Measurements from ENCODE around the gene MGLL.

The MGLL gene

GRCh38 chr3:127834771-127835170, 12.5 kb upstream of the MGLL start:
- DNase-seq = no peak

DNA sequence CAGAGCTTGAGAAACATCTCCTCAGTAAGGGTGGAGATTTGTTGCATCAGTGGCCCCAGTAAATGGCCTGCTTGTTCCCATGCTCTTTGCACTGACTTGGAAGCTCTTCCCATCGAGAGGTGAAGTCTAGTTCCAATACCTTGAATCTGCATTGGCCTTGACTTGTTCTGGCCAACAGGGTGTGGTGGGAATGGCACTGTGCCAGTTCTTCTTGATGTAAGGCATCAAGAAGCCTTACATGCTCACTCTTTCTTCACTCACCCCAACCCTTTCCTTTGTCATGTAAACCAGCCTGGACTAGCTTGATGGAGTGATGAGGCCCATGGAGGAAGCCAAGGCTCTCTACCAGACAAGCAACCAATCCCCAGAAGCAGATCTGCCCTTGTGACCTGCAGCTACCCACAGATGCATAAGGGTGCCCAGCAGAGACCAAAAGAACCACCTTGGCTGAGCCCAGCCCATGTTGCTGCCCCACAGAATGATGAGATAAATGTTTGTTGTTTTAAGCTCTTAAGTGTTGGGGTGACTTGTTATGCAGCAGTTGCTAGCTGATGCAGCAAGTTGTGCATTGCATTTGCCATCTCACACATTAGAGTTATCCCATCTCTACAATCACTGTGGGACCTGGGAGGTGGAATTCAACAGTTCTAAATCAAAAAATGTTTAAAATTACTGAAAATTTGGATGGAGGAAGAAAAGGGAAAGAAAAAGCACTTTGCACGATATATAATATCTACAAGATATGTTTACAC, 11.1 kb upstream of the MGLL start:
- no peak for DNase-seq

GRCh38 chr3:127831723-127832172, 9.4 kb upstream of the MGLL start:
- peak; percentile 7 for DNase-seq

DNA sequence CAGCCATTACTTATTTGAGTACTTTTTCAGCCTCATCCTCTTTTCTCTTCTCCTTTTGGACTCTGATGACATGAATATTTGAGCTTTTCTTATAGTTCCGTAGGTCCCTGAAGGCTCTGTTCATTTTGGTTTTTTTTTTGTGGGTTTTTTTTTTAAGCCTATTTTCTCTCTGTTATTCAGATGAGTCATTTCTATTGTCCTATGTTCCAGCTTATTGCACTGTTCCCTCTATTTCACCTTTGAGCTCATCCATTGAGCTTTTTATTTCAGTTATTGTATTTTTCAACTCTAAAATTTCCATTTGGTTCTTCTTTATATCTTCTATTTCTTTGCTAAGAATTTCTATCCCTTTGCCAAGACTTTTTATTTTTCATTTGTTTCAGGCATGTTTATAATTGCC, 7.2 kb upstream of the MGLL start:
- no peak for DNase-seq

DNA sequence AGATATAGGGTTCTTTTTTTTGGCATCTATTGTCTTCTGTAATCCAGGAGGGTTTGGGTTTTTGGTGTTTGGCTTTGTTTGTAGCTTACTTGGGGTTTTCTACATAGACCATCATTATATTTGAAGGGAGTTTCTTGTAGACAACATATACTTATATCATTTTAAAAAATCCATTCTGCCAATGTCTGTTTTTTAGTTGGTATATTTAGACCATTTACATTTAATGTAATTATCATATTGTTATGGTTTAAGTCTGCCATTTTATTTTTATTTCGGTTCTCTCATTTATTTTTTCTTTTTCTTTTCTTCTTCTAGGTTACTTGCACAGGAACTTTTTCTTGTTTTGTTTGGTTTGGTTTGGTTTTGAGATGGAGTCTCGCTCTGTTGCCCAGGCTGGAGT, 5.5 kb upstream of the MGLL start:
- no peak for DNase-seq

DNA sequence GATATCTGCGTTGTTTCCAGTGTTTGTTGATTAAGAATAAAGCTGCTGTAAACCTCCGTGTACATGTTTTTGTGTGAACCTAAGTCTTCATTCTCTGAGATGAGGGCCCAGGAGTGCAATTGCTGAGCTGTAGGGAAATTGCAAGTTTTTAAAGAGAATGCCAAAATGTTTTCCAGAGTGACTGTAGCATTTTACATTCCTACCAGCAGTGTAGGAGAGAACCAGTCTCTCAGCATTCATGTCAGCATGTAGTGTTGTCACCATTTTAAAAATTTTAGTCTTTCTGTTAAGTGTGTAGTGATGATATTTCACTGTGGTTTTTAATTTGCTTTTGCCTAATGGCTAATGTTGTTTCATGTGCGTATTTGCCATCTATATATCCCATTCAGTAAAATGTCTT, 3.4 kb upstream of the MGLL start:
- no peak for DNase-seq

DNA sequence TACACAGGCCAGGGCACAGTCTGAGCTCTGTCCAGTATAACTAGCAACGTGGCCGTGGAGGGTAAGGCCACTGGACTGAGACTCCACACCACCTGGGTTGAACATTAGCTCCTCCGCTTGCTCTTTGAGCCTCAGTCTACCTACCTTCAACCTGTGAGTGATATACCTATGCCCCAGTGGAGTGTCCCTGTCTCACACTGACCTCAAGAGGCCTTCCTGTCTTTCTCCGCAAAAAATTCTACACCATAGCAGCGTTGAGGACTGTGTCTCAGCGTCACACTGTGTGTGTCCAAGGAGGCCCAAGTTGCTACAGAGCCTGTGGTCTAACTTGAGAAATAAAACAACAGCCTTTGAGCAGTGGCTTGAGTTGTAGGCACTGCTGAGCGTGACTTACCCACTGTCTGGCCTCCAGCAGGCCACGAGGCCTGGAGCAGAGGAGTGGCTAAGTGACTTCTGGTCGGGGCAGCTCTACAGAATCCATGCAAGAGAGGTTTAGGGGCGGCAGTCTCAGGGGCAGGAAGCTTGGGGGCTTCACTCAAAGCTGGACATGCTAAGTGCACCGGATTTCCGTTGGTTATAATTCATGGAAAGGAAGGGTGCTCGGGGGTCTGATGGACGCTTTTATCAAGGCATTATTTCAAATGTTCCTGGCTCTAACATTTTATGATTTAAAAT, 2.0 kb upstream of the MGLL start:
- no peak for DNase-seq

DNA sequence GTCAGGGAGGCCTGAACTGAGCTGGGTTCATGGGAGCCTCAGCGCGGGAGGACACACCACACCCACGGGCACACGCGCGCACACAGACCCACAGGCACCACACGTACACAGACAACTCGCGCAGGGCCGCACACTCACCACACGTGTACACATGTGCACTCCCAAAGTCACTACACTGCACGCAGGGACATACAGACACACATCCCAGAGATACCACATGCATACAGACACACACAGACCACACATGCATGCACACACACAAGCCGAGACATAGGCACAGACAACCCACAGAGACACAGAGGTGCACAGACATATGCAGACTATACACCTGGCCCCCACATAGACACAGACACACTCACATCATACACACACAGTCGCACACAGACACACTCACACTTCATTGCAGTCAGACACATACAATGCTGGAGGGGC, 1.1 kb upstream of the MGLL start:
- no peak for DNase-seq

- DNase-seq = no peak
Measured at GRCh38 chr3:127822682-127823425, 539 bp upstream of the MGLL start.

DNA sequence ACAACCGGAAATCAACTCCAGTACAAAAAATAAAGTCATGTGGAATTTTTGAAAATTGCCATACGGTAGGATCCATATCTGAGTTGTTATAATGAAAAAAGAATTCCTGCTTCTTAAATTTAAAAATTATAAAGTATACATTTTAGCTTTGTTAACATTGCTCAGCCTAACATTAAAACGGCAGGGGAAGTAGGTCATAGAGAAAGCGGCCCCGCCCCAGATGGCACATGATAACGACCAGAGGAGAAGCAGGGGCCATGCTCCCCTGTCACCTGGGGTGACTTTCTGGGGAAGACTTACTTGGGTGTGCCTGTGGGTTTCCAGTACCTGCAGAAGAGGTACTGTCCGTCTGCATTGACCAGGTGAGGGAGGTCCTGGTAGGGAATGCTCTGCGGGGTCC, 921 bp downstream of the MGLL start:
- DNase-seq = no peak

DNA sequence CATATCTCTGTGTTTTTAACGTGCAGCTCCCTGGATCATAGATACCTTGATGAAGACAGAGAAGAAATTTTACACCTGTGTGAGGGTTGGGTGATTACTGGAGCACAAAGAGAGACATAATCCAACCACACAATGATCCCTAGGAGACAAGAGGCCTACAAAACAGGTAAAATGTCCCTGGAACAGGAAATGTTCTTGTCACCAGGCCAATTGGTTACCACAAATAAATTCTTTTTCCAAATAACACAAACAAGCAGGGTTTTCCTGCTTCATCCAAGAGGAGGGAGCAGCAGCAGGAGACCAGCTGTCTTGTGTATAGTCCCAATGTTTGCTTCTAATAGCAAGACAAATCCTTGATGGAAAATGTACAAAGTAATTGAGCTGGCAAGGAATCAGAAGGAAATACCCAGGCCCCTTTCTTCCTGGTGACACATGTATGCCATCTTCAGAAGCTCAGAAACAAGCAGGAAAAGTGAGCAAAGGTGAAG, 1.4 kb downstream of the MGLL start:
- DNase-seq = no peak

DNA sequence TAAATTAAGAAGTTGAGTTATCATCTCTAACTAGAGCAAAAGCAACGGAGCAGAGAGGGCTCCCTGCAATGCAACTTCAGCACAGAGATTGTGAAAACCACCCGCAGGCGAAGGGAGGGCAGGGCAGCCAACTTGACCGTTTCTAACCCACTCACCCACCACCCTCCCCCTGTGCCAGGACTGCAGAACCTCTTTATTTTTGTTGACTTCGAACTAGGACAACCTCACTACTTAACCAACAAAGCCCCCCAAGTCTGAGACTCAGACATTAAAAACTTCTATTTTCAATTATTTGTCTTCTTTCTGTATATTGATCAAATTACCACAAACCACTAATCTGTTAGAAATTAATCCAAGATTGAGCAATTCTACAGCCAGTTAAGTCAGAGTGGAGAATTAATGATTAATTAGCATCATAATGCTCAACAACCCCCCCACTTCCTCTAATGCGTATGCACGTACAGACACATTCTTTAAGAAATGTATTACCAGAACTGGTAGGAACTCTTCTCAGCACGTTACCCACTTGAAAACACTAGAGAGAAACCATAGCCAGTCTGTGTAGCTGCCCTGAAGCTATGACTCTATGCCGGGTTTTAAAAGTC, 2.0 kb downstream of the MGLL start:
- no peak for DNase-seq

DNA sequence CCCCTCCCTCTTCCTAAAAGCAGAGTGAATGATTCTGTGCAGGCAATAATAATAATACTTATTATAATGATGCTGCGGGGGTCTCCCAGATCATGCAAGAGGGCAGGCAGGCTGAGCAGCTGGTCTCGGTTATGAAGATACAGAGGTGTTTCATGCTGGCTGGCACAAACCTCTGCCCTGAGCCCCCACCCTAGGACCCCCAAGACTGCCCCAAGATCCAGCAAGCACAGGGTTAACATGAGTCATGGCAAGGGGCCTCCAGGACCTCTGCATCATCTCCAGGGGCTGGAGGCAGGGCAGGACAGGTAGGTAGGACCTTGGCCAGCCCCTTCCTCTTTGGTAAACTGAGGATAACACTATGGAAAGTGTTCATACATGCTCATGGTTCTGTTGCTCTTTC, 2.7 kb downstream of the MGLL start:
- no peak for DNase-seq

DNA sequence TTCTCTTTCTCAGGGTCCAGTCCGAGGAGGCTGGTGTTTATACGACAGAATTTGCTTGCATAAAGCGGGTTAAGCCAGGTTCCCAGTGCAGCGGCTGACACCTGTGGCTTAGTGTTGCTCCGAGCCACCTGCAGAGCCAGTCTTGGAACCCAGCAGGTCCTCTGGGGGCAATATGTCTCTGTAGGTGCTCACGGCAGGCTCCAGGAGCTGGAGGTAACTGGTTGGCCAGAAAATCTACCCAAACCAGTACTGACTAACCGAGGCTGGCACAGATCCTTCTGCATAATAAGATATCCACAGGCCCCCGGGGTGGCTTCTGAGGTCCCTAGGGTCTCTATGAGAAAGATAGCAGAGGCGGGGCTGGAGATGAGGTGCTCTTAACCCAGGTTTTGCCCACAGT, 3.2 kb downstream of the MGLL start:
- no peak for DNase-seq

GRCh38 chr3:127817406-127817841, 4.9 kb downstream of the MGLL start:
- no peak for DNase-seq

DNA sequence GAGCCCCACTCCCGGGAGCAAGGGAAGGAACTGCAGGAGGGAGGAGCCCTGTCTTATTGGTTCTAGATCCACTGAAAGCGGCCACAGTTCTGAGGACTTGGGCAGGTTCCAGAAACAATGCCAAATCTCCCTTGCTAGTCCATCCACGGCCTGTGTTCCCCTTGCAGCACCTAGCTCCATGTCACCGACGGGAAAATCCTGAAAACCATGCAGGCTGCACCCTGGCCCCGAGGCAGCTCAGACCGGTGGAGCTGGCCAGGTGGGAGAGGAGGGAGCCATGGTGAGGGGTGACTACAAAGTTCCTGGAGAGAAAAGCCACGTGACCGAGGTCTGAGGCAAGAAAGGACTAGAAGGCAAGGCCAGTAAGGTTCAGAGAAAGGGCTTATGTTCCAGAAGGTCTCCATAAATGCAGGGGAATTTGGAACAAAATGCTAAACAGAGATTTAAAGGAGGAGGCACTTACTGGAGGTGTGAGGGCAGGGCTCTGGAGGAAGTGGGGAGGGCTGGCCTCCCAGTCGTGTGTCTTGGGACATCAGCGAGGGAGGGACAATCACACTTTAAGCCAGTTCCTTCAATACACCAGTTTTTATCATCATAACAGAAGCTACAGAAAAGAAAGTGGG, 5.4 kb downstream of the MGLL start:
- DNase-seq = no peak

GRCh38 chr3:127815641-127816605, 6.4 kb downstream of the MGLL start:
- DNase-seq = no peak

- DNase-seq = no peak
Measured at GRCh38 chr3:127815001-127815400, 7.3 kb downstream of the MGLL start.

DNA sequence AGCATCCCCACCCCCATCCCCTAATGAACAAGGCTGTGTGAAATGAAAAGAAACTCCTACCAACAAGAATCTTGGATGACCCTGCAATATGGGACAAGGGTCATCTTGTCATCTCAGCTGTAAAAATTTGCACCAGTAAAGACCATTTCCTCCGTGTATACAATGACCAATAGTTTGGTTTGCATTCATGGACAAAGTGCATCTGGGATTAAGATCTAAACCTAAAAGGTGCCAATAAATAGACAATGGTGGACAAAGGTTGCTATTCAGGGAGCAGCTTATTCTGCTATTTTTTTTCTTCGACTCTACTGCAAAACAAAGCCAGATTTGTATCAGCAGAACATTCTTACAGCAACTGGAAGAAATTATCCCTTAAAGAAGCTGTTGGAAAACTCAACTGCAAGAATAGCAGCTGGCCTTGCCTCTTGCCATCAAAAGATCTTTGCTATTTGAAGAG, 8.0 kb downstream of the MGLL start:
- no peak for DNase-seq

GRCh38 chr3:127812151-127812550, 10.2 kb downstream of the MGLL start:
- DNase-seq = no peak

DNA sequence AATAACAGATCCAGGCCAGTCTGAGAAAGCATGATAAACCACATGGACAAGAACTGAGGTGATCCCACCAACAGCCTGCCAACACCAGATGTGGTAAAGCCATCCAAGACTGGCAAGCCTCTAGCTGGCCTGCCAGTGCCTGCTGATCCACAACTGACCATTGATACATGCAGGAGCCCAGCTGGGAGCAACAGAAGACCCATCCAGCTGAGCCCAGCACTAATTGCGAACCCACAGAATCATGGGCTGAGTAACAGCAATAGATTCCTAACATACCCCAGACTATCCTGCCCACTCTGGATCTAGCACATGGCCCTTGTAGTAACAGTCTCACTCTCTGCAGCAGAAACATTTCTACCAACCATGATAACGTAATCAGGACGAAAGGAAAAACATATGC, 10.6 kb downstream of the MGLL start:
- DNase-seq = no peak

All from activated naive CD4-positive, alpha-beta T cell treated with Interleukin-2 at 50 U/mL for 16 hours (primary cell).